NT2/D1 (cell line): Measurements from ENCODE around the gene PTPRG.

Source experiments
- SUZ12 ChIP-seq: IDR thresholded peaks from 2 replicates; pipeline ENCODE4 v1.6.1; 2011; ENCODE audit not compliant: insufficient read length, insufficient read depth; ENCODE audit errors: extremely low read depth
- YY1 ChIP-seq: IDR thresholded peaks from 2 replicates; pipeline ENCODE4 v1.6.1; 2011; ENCODE audit not compliant: insufficient read length, insufficient read depth
- ZNF274 ChIP-seq: IDR thresholded peaks from 2 replicates; pipeline ENCODE4 v1.6.1; 2011; ENCODE audit warnings: mild to moderate bottlenecking, low read depth, low read length

GRCh38 chr3:61714225-61714624, 152.9 kb downstream of the PTPRG start:
- TF ChIP-seq YY1, result no peak
- no peak for TF ChIP-seq SUZ12
- no peak for TF ChIP-seq ZNF274
